Calu3 (cell line): ENCODE data around the gene CYB5B. TPM values are rescaled to one million over a fixed set of nuclear protein-coding genes. Genes with fewer than 3 reads are reported as not detected.

Experiments used
- BruUV-seq: library from RNA; stranded (reverse); fragments of 400-500 nt; replicated peaks from 2 replicates; lab custom pipeline; 2021; lab: Mats Ljungman, UMichigan
- CTCF ChIA-PET: fragments of 300-600 bp; sonication (Branson Sonifier 250); formaldehyde crosslinking; loops from one replicate; lab custom pipeline; 2022; ENCODE audit warnings: antibody characterized with exemption; lab: Charles Lee
- DNase-seq: peaks from one replicate; pipeline ENCODE4 v3.0.0; 2022
- H3K27ac Mint-ChIP-seq: one replicate; pipeline ENCODE4 v1.8.0; 2022; ENCODE audit warnings: mixed read lengths; ENCODE audit not compliant: unreplicated experiment
- H3K27me3 Mint-ChIP-seq: one replicate; pipeline ENCODE4 v1.8.0; 2022; ENCODE audit warnings: mixed read lengths; ENCODE audit not compliant: unreplicated experiment
- H3K36me3 Mint-ChIP-seq: one replicate; pipeline ENCODE4 v1.8.0; 2022; ENCODE audit warnings: mild to moderate bottlenecking, moderate library complexity, mixed read lengths; ENCODE audit not compliant: insufficient read depth, unreplicated experiment
- H3K4me1 Mint-ChIP-seq: one replicate; pipeline ENCODE4 v1.8.0; 2022; ENCODE audit warnings: mild to moderate bottlenecking, low read depth, mixed read lengths; ENCODE audit not compliant: unreplicated experiment
- H3K4me3 Mint-ChIP-seq: one replicate; pipeline ENCODE4 v1.8.0; 2022; ENCODE audit warnings: mild to moderate bottlenecking, low read depth, moderate library complexity, mixed read lengths; ENCODE audit not compliant: unreplicated experiment
- H3K9me3 Mint-ChIP-seq: one replicate; pipeline ENCODE4 v1.8.0; 2022; ENCODE audit warnings: low read depth, mixed read lengths; ENCODE audit not compliant: unreplicated experiment
- CTCF ChIP-seq: fragments of 200-600 bp; IDR thresholded peaks from one replicate; pipeline ENCODE4 v1.8.0; 2022; ENCODE audit warnings: antibody characterized with exemption; ENCODE audit not compliant: unreplicated experiment
- intact Hi-C: fragments of 100-400 bp; cut with micrococcal nuclease; formaldehyde crosslinking; loops from one replicate; pipeline ENCODE4 v1.10.0; 2022; ENCODE audit not compliant: unreplicated experiment
- total RNA-seq: library from RNA; stranded (reverse); gene quantifications from 2 replicates; pipeline ENCODE4 v1.2.3, GENCODE V29; 2022

Gene CYB5B
- total RNA-seq, 1 experiment from 2014 or later, result 179 TPM

GRCh38 chr16:69448470-69449193, 24.2 kb downstream of the CYB5B start:
- Mint-ChIP-seq H3K27me3 (no peaks in the 10 kb centered on the region), H3K36me3 (peaks cover 47% of the 10 kb centered on the region), H3K4me1 (peaks cover 10% of the 10 kb centered on the region), H3K27ac (no peak overlapping the region), H3K4me3 (no peak overlapping the region), H3K9me3 (no peaks in the 10 kb centered on the region)
- DNase-seq, result no peak
- intact Hi-C loops, result no loop called here
- CTCF ChIA-PET, result no interaction called here
- TF ChIP-seq CTCF, result no peak
- BruUV-seq, result no TSS peak

- Mint-ChIP-seq H3K4me1 (no peaks in the 10 kb centered on the region), H3K27ac (no peak overlapping the region), H3K27me3 (no peaks in the 10 kb centered on the region), H3K4me3 (no peak overlapping the region), H3K9me3 (no peaks in the 10 kb centered on the region), H3K36me3 (peaks cover 48% of the 10 kb centered on the region)
- DNase-seq, result no peak
- no TSS peak for BruUV-seq
- CTCF ChIA-PET, result no interaction called here
- intact Hi-C loops, result no loop called here
- TF ChIP-seq CTCF, result no peak
These were observed 26.7 kb downstream of the CYB5B start for GRCh38 chr16:69451166-69451565.

- no TSS peak for BruUV-seq
- H3K27ac Mint-ChIP-seq, result no peak overlapping the region
- intact Hi-C loops, result no loop called here
- TF ChIP-seq CTCF, result no peak
- no peak overlapping the region for H3K4me3 Mint-ChIP-seq
- CTCF ChIA-PET, result no interaction called here
- peaks cover 31% of the 10 kb centered on the region for H3K36me3 Mint-ChIP-seq
- H3K27me3 Mint-ChIP-seq, result no peaks in the 10 kb centered on the region
- H3K4me1 Mint-ChIP-seq, result no peaks in the 10 kb centered on the region
- DNase-seq, result no peak
- H3K9me3 Mint-ChIP-seq, result no peaks in the 10 kb centered on the region
These were observed 29.5 kb downstream of the CYB5B start for GRCh38 chr16:69453936-69454335.

- no peak for TF ChIP-seq CTCF
- BruUV-seq, result no TSS peak
- Mint-ChIP-seq H3K27me3 (no peaks in the 10 kb centered on the region), H3K4me3 (no peak overlapping the region), H3K9me3 (no peaks in the 10 kb centered on the region), H3K4me1 (peaks cover 19% of the 10 kb centered on the region), H3K27ac (no peak overlapping the region), H3K36me3 (peaks cover 32% of the 10 kb centered on the region)
- intact Hi-C loops, result no loop called here
- DNase-seq, result no peak
- CTCF ChIA-PET, result interaction anchor here (0.6 kb wide), 1 partner anchor 210 kb away, joined by 3 read pairs; no protein-coding TSS in a partner anchor
These were observed 39.5 kb downstream of the CYB5B start for GRCh38 chr16:69463876-69464275.
